Midbrain (tissue), 1 donor: ENCODE data around the gene STPG3.
A peak's percentile ranks its signal among the peaks of the same experiment; 100 is the strongest.

Experiments used
- DNase-seq: peaks from one replicate; lab custom pipeline; 2025; lab: John Stamatoyannopoulos, UW

Gene STPG3

GRCh38 chr9:137279741-137280473 lies 28.8 kb downstream of the STPG3 start:
- DNase-seq = no peak

GRCh38 chr9:137280474-137281344 lies 29.6 kb downstream of the STPG3 start:
- DNase-seq = no peak

- DNase-seq = no peak
Observed at GRCh38 chr9:137281345-137282116, 30.4 kb downstream of the STPG3 start.

GRCh38 chr9:137286975-137287383 lies 35.9 kb downstream of the STPG3 start:
- DNase-seq = no peak

- DNase-seq = no peak
Observed at GRCh38 chr9:137293094-137293481, 42.0 kb downstream of the STPG3 start.

GRCh38 chr9:137293482-137294090 lies 42.5 kb downstream of the STPG3 start:
- DNase-seq = no peak

- DNase-seq = no peak
Observed at GRCh38 chr9:137294091-137294680, 43.1 kb downstream of the STPG3 start.

- DNase-seq = no peak
Observed at GRCh38 chr9:137294681-137295237, 43.7 kb downstream of the STPG3 start.

GRCh38 chr9:137295238-137295811 lies 44.2 kb downstream of the STPG3 start:
- no peak for DNase-seq

- no peak for DNase-seq
Observed at GRCh38 chr9:137295849-137296669, 45.0 kb downstream of the STPG3 start.

GRCh38 chr9:137296670-137297664 lies 45.9 kb downstream of the STPG3 start:
- DNase-seq = no peak

GRCh38 chr9:137297966-137298365 lies 46.9 kb downstream of the STPG3 start:
- DNase-seq = no peak

- DNase-seq = peak; percentile 32
Observed at GRCh38 chr9:137298401-137299202, 47.5 kb downstream of the STPG3 start.

GRCh38 chr9:137299203-137299565 lies 48.1 kb downstream of the STPG3 start:
- no peak for DNase-seq

GRCh38 chr9:137299938-137300337 lies 48.9 kb downstream of the STPG3 start:
- peak; percentile 57 for DNase-seq

GRCh38 chr9:137300567-137301080 lies 49.5 kb downstream of the STPG3 start:
- DNase-seq = peak; percentile 45

- peak; percentile 41 for DNase-seq
Observed at GRCh38 chr9:137301081-137301947, 50.2 kb downstream of the STPG3 start.
